HG02759 (cell line): ENCODE data around the gene PLCG1.

Source experiments
- ATAC-seq: cut with Tn5 transposase; IDR thresholded peaks from one replicate; pipeline ENCODE4 v1.9.1; 2021; ENCODE audit warnings: mild to moderate bottlenecking, moderate library complexity; ENCODE audit not compliant: unreplicated experiment

The PLCG1 gene

GRCh38 chr20:41165001-41165882, 27.9 kb downstream of the PLCG1 start:
- ATAC-seq: no peak

- no peak for ATAC-seq
Measured at GRCh38 chr20:41166201-41167117, 29.1 kb downstream of the PLCG1 start.

GRCh38 chr20:41167118-41167470, 29.8 kb downstream of the PLCG1 start:
- ATAC-seq: no peak

GRCh38 chr20:41167481-41168253, 30.3 kb downstream of the PLCG1 start:
- peak; percentile 52 for ATAC-seq

- ATAC-seq: no peak
Measured at GRCh38 chr20:41168281-41169161, 31.2 kb downstream of the PLCG1 start.

GRCh38 chr20:41169162-41169690, 31.9 kb downstream of the PLCG1 start:
- ATAC-seq: no peak

GRCh38 chr20:41169791-41170351, 32.5 kb downstream of the PLCG1 start:
- no peak for ATAC-seq

- ATAC-seq: no peak
Measured at GRCh38 chr20:41170386-41171105, 33.2 kb downstream of the PLCG1 start.

- no peak for ATAC-seq
Measured at GRCh38 chr20:41171736-41172295, 34.5 kb downstream of the PLCG1 start.

GRCh38 chr20:41172296-41173140, 35.2 kb downstream of the PLCG1 start:
- ATAC-seq: no peak

- ATAC-seq: no peak
Measured at GRCh38 chr20:41173161-41173721, 35.9 kb downstream of the PLCG1 start.

- no peak for ATAC-seq
Measured at GRCh38 chr20:41173791-41174341, 36.5 kb downstream of the PLCG1 start.

- ATAC-seq: no peak
Measured at GRCh38 chr20:41174373-41174772, 37.0 kb downstream of the PLCG1 start.

GRCh38 chr20:41174782-41175181, 37.4 kb downstream of the PLCG1 start:
- no peak for ATAC-seq

- ATAC-seq: no peak
Measured at GRCh38 chr20:41175201-41175651, 37.9 kb downstream of the PLCG1 start.

GRCh38 chr20:41175727-41176330, 38.5 kb downstream of the PLCG1 start:
- ATAC-seq: no peak
